Endothelial cell of umbilical vein (primary cell): ENCODE measurements around the gene E2F4. TPM values are rescaled to one million over a fixed set of nuclear protein-coding genes. Genes with fewer than 3 reads are reported as not detected.

ENCODE experiments used
- BruUV-seq: library from RNA; stranded (reverse); fragments of 400-500 nt; replicated peaks from 2 replicates; lab custom pipeline; 2021; lab: Mats Ljungman, UMichigan
- CTCF ChIA-PET: fragments of 300-600, 350-600 bp; sonication (Branson Sonifier 250); formaldehyde crosslinking; loops from one replicate; lab custom pipeline; 2021; ENCODE audit warnings: antibody characterized with exemption, inconsistent platforms; lab: Charles Lee
- POLR2A ChIA-PET: fragments of 300-600, 350-600 bp; sonication (Branson Sonifier 250); formaldehyde crosslinking; loops from one replicate; lab custom pipeline; 2021; ENCODE audit warnings: antibody characterized with exemption, inconsistent platforms; lab: Charles Lee
- DNase-seq: peaks from one replicate; pipeline ENCODE4 v3.0.0-alpha.2; 2011; ENCODE audit warnings: low read depth, low spot score
- FAIRE-seq: peaks from 2 replicates; lab custom pipeline; 2011; peaks lifted over from hg19 to GRCh38; lab: Jason Lieb, UNC
- H2AFZ ChIP-seq: 2 replicates; pipeline ENCODE4 v1.6.0; 2012; ENCODE audit warnings: low read depth, low read length, control low read depth, inconsistent platforms
- H3K27ac ChIP-seq: 2 replicates; pipeline ENCODE4 v1.5.1; 2011; ENCODE audit warnings: low read depth, mild to moderate bottlenecking, control low read depth, low read length, moderate library complexity; ENCODE audit not compliant: insufficient read depth
- H3K27me3 ChIP-seq, 2 experiments: 2 replicates each; pipeline versions ENCODE4 v1.6.0 to v1.6.1; 2011; ENCODE audit warnings: low read length in 2 of 2, mixed read lengths in 1 of 2; ENCODE audit not compliant: control insufficient read depth in 2 of 2, insufficient read depth in 2 of 2
- H3K36me3 ChIP-seq, 2 experiments: 2 replicates in 1 of 2; 3 replicates in 1 of 2; pipeline ENCODE4 v1.5.1; 2011; ENCODE audit warnings: low read length in 2 of 2, mild to moderate bottlenecking in 1 of 2, moderate library complexity in 1 of 2; ENCODE audit not compliant: control insufficient read depth in 2 of 2, insufficient read depth in 2 of 2; ENCODE audit errors: extremely low read depth in 1 of 2
- H3K4me1 ChIP-seq: 3 replicates; pipeline ENCODE4 v1.5.1; 2011; ENCODE audit warnings: mild to moderate bottlenecking, low read length; ENCODE audit not compliant: control insufficient read depth, insufficient read depth; ENCODE audit errors: extremely low read depth
- H3K4me2 ChIP-seq: 2 replicates; pipeline ENCODE4 v1.6.1; 2011; ENCODE audit warnings: low read length, control low read depth, mixed read lengths; ENCODE audit not compliant: insufficient read depth
- H3K4me3 ChIP-seq, 3 experiments: fragments of 200-600 bp in 1 of 3; sonication (generic), shearing (Covaris generic) in 1 of 3; replicated peaks in 1 of 3; 2 replicates each; pipeline ENCODE4 v1.5.1; 2011 to 2016; ENCODE audit warnings: control low read depth in 3 of 3, low read length in 3 of 3, mild to moderate bottlenecking in 2 of 3, inconsistent platforms in 1 of 3, low read depth in 1 of 3, moderate library complexity in 1 of 3; ENCODE audit not compliant: insufficient read depth in 1 of 3
- H3K79me2 ChIP-seq: 2 replicates; pipeline ENCODE4 v1.6.0; 2012; ENCODE audit warnings: low read length, inconsistent platforms; ENCODE audit not compliant: control insufficient read depth, insufficient read depth
- H3K9ac ChIP-seq: replicated peaks from 2 replicates; pipeline ENCODE3; 2011; ENCODE audit warnings: low read length, control low read depth; ENCODE audit not compliant: insufficient read depth; ENCODE audit errors: extremely low read depth
- H3K9me1 ChIP-seq: replicated peaks from 3 replicates; pipeline ENCODE4 v1.6.0; 2011; ENCODE audit warnings: mild to moderate bottlenecking, low read length; ENCODE audit not compliant: control insufficient read depth, insufficient read depth; ENCODE audit errors: extremely low read depth
- H3K9me3 ChIP-seq: replicated peaks from 2 replicates; pipeline ENCODE4 v1.5.1; 2012; ENCODE audit warnings: low read length, inconsistent platforms; ENCODE audit not compliant: control insufficient read depth, insufficient read depth
- H4K20me1 ChIP-seq: replicated peaks from 2 replicates; pipeline ENCODE3; 2011; ENCODE audit warnings: mild to moderate bottlenecking, low read length; ENCODE audit not compliant: control insufficient read depth, insufficient read depth; ENCODE audit errors: extremely low read depth
- EZH2 ChIP-seq: IDR thresholded peaks from 2 replicates; pipeline ENCODE4 v1.6.1; 2012; ENCODE audit warnings: borderline replicate concordance, low read depth, mild to moderate bottlenecking, moderate library complexity, low read length, inconsistent platforms; ENCODE audit not compliant: severe bottlenecking
- FOS ChIP-seq: IDR thresholded peaks from 2 replicates; pipeline ENCODE4 v1.6.1; 2011; ENCODE audit warnings: mild to moderate bottlenecking, low read length, moderate library complexity, borderline replicate concordance; ENCODE audit not compliant: insufficient read depth
- MYC ChIP-seq: IDR thresholded peaks from one replicate; pipeline ENCODE4 v1.6.1; 2011; ENCODE audit warnings: mild to moderate bottlenecking, low read depth, low read length
- dilution Hi-C: fragments of 300-500 bp; cut with MboI; formaldehyde crosslinking; loops from one replicate; pipeline ENCODE4 v1.15.0; 2019; ENCODE audit warnings: low sequenced_read_pairs; ENCODE audit not compliant: extremely low pct_ligation_motif_present
- intact Hi-C: fragments of 100-400 bp; cut with micrococcal nuclease; formaldehyde crosslinking; loops from one replicate; pipeline ENCODE4 v1.10.0; 2022
- polyA plus RNA-seq, 4 experiments: library from polyadenylated mRNA; depleted of rRNA in 3 of 4; stranded (reverse) in 3 of 4; unstranded in 1 of 4; fragments of >200 nt; gene quantifications; 2 replicates each; pipeline versions ENCODE4 v1.2.1 to v1.2.3, GENCODE V29; 2011 to 2012; ENCODE audit warnings: missing spikeins in 1 of 4
- total RNA-seq: library from RNA; stranded (reverse); gene quantifications from 2 replicates; pipeline ENCODE4 v1.2.3, GENCODE V29; 2021
- TF ChIP-seq, protein P1 (sequence below), 2 donors: IDR thresholded peaks; 1 replicate in 1 of 2; 2 replicates in 1 of 2; pipeline ENCODE4 v1.5.1; 2011; ENCODE audit warnings: low read length in 2 of 2, mild to moderate bottlenecking in 2 of 2, moderate library complexity in 2 of 2, control low read depth in 1 of 2, inconsistent platforms in 1 of 2, low read depth in 1 of 2; ENCODE audit not compliant: insufficient read depth in 1 of 2; ENCODE audit errors: extremely low read depth in 1 of 2

Gene E2F4
- total and polyA plus RNA-seq, 2 donors (not counting 3 experiments of a cell fraction or from before 2014, with no cell fraction given): 112 to 168 TPM

- H3K27me3 ChIP-seq: no peaks in the 10 kb centered on the region
- POLR2A ChIA-PET: no interaction called here
- no peak for FAIRE-seq
Observed at GRCh38 chr16:67200491-67200890, 8.5 kb downstream of the E2F4 start.

More at GRCh38 chr16:67200491-67200890, 8.5 kb downstream of the E2F4 start:
- Histone ChIP-seq H3K4me2 (no peak overlapping the region), H4K20me1 (no peaks in the 10 kb centered on the region), H3K9ac (no peak overlapping the region), H3K36me3 (peaks cover 18 to 61% of the 10 kb centered on the region in 2 experiments), H2AFZ (no peak overlapping the region), H3K4me1 (peaks cover 2% of the 10 kb centered on the region), H3K9me1 (no peaks in the 10 kb centered on the region), H3K9me3 (no peaks in the 10 kb centered on the region), H3K79me2 (peaks cover 14% of the 10 kb centered on the region), H3K4me3 (no peak overlapping the region), H3K27ac (no peak overlapping the region)
- CTCF ChIA-PET: interaction anchor here (0.6 kb wide), 1 partner anchor 58 kb away, joined by 3 read pairs; no protein-coding TSS in a partner anchor
- TF ChIP-seq EZH2 (no peak), MYC (no peak), FOS (no peak)
- TF ChIP-seq, protein P1, sequence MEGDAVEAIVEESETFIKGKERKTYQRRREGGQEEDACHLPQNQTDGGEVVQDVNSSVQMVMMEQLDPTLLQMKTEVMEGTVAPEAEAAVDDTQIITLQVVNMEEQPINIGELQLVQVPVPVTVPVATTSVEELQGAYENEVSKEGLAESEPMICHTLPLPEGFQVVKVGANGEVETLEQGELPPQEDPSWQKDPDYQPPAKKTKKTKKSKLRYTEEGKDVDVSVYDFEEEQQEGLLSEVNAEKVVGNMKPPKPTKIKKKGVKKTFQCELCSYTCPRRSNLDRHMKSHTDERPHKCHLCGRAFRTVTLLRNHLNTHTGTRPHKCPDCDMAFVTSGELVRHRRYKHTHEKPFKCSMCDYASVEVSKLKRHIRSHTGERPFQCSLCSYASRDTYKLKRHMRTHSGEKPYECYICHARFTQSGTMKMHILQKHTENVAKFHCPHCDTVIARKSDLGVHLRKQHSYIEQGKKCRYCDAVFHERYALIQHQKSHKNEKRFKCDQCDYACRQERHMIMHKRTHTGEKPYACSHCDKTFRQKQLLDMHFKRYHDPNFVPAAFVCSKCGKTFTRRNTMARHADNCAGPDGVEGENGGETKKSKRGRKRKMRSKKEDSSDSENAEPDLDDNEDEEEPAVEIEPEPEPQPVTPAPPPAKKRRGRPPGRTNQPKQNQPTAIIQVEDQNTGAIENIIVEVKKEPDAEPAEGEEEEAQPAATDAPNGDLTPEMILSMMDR (IDR thresholded peaks at IDR 0.05; ENCODE audit: extremely low read depth in 1 of 2, insufficient read depth in 1 of 2, low read depth in 1 of 2, low read length in 2 of 2): no peak
- no TSS peak for BruUV-seq
- no peak for DNase-seq
- dilution Hi-C loops: no loop called here
- intact Hi-C loops: no loop called here
